AG04450 (cell line): ENCODE data around the gene SOX10. TPM values are rescaled to one million over a fixed set of nuclear protein-coding genes. Genes with fewer than 3 reads are reported as not detected.
"Not testable (repeated sequence)": the region's sequence is repeated elsewhere in the genome, so short reads cannot be mapped to it uniquely, and the experiment has no call there.

ENCODE experiments used
- CTCF ChIA-PET: fragments of 300-600, 350-600 bp; formaldehyde crosslinking; extraction: SDS; loops from one replicate; lab custom pipeline; 2022; ENCODE audit warnings: antibody characterized with exemption, inconsistent platforms; lab: Charles Lee
- POLR2A ChIA-PET: fragments of 350-600 bp; formaldehyde crosslinking; extraction: SDS; loops from one replicate; lab custom pipeline; 2021; ENCODE audit warnings: antibody characterized with exemption, inconsistent platforms; lab: Yijun Ruan, JAX
- DNase-seq: peaks from one replicate; pipeline ENCODE4 v3.0.0-alpha.2; 2011; ENCODE audit warnings: low read depth, low spot score
- H3K27ac ChIP-seq: one replicate; pipeline ENCODE4 v1.5.1; 2012; ENCODE audit warnings: low read depth, low read length, control low read depth
- H3K27me3 ChIP-seq: one replicate; pipeline ENCODE4 v1.6.0; 2012; ENCODE audit warnings: low read length; ENCODE audit not compliant: control insufficient read depth, insufficient read depth
- H3K4me3 ChIP-seq: 2 replicates; pipeline ENCODE4 v1.5.1; 2011; ENCODE audit warnings: mild to moderate bottlenecking, low read depth, low read length, control low read depth
- H3K9me3 ChIP-seq: 2 replicates; pipeline ENCODE4 v1.5.1; 2012; ENCODE audit warnings: low read length; ENCODE audit not compliant: control insufficient read depth, insufficient read depth
- polyA plus RNA-seq: library from polyadenylated mRNA; depleted of rRNA; stranded (reverse); fragments of >200 nt; gene quantifications from 2 replicates; pipeline ENCODE4 v1.2.3, GENCODE V29; 2011
- TF ChIP-seq, protein P1 (sequence below): IDR thresholded peaks from 2 replicates; pipeline ENCODE4 v1.5.1; 2011; ENCODE audit warnings: low read depth, low read length, control low read depth, inconsistent platforms

SOX10 gene
- polyA plus RNA-seq, 1 experiment, result not detected

DNA sequence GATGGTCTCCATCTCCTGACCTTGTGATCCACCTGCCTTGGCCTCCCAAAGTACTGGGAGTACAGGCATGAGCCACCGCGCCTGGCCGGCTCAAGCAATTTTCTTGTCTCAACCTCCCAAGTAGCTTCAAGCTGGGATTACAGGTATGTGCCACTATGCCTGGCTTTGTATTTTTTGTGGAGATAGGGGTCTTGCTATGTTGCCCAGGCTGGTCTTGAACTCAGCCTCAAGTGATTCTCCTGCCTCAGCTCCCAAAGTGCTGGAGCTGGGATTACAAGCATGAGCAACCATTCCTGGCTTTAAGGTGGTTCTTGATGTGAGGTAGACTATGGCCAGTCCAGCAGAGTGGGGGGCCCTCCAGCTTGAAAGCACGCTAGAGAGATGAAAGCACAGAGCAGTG, 23.3 kb downstream of the SOX10 start:
- TF ChIP-seq, protein P1, sequence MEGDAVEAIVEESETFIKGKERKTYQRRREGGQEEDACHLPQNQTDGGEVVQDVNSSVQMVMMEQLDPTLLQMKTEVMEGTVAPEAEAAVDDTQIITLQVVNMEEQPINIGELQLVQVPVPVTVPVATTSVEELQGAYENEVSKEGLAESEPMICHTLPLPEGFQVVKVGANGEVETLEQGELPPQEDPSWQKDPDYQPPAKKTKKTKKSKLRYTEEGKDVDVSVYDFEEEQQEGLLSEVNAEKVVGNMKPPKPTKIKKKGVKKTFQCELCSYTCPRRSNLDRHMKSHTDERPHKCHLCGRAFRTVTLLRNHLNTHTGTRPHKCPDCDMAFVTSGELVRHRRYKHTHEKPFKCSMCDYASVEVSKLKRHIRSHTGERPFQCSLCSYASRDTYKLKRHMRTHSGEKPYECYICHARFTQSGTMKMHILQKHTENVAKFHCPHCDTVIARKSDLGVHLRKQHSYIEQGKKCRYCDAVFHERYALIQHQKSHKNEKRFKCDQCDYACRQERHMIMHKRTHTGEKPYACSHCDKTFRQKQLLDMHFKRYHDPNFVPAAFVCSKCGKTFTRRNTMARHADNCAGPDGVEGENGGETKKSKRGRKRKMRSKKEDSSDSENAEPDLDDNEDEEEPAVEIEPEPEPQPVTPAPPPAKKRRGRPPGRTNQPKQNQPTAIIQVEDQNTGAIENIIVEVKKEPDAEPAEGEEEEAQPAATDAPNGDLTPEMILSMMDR, result no peak
- Histone ChIP-seq H3K27ac (no peak overlapping the region), H3K4me3 (no peak overlapping the region), H3K27me3 (no peaks in the 10 kb centered on the region), H3K9me3 (no peaks in the 10 kb centered on the region)
- ChIA-PET CTCF (interaction anchor here (1.1 kb wide), 1 partner anchor 74 kb away, joined by 3 read pairs; no protein-coding TSS in a partner anchor), POLR2A (no interaction called here)
- no peak for DNase-seq

DNA sequence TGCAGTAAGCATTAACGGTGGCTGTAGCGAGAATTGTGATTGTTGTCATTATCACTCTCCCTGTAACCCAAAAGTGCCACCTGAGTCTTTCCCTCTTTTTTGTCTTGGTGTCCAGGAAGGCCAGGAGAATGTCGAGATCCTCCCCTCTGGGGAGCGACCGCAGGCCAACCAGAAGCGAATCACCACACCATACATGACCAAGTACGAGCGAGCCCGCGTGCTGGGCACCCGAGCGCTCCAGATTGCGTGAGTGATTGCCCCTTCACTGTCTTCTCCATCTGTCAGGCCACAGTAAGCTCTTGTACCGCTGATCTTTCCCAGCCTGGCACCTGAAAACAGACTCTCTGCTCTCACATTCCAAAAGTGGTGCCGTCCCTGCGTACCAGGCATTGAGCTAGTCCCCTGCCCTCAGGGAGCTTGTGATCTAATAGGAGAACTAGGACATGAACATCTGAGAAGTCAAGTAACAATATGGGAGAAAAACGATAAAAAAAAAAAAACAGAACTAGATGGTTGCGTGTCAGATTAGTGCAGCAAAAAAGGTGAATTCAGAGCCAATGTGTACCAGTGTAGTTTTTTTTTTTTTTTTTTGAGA, 25.0 kb downstream of the SOX10 start:
- Histone ChIP-seq H3K27me3 (no peaks in the 10 kb centered on the region), H3K9me3 (no peaks in the 10 kb centered on the region), H3K4me3 (no peak overlapping the region), H3K27ac (no peak overlapping the region)
- ChIA-PET CTCF (interaction anchor here (0.6 to 1.9 kb wide), 3 partner anchors 29 to 316 kb away, joined by 4 to 6 read pairs (median 5); no protein-coding TSS in a partner anchor), POLR2A (interaction anchor here (0.5 to 0.7 kb wide), 2 partner anchors 15 to 74 kb away, joined by 3 to 5 read pairs; no protein-coding TSS in a partner anchor)
- no peak for DNase-seq
- TF ChIP-seq, protein P1, result no peak

DNA sequence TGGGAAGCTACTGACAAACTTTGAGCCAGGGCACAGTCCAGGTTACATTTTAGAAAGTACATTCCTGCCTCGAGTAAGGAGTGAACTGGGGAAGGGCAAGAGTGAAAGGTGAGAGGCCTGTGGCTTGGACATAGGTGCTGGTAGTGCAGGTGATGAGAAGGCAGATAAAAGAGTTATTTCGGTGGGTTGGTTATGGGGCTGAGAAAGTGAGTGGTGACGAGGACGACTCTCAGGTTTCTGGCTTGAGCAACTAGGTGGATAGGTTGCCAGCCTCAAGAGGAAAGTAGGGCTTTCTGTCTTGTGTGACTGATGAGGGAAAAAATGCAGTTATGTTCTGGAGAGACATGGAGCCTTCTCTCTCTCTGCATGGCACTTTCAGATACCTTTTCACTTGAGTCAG, 27.1 kb downstream of the SOX10 start:
- Histone ChIP-seq H3K27me3 (no peaks in the 10 kb centered on the region), H3K4me3 (no peak overlapping the region), H3K9me3 (no peaks in the 10 kb centered on the region; the same call in 1 of the 2 replicates), H3K27ac (no peak overlapping the region)
- ChIA-PET CTCF (interaction anchor here (0.5 to 1.3 kb wide), 2 partner anchors 8 to 219 kb away, joined by 3 to 4 read pairs; no protein-coding TSS in a partner anchor), POLR2A (no interaction called here)
- TF ChIP-seq, protein P1, result no peak
- DNase-seq, result no peak

DNA sequence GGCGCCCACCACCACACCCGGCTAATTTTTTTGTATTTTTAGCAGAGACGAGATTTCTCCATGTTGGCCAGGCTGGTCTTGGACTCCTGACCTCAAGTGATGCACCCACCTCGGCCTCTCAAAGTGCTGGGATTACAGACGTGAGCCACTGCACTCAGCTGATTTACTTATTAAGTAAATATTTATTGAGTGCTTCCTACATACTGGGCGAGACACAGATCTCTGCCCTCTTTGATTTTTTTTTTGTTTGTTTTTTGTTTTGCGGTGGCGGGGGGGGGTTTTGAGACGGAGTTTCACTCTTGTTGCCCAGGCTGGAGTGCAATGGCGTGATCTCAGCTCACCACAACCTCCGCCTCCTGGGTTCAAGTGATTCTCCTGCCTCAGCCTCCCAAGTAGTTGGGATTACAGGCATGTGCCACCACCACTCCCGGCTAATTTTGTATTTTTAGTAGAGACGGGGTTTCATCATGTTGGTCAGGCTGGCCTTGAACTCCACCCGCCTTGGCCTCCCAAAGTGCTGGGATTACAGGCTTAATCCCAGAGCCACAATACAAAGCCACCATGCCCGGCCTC, 28.4 kb downstream of the SOX10 start:
- not testable (repeated sequence) for H3K9me3 ChIP-seq, H3K27ac ChIP-seq, H3K27me3 ChIP-seq, H3K4me3 ChIP-seq, DNase-seq
- ChIA-PET CTCF (interaction anchor here (0.5 kb wide), 1 partner anchor 93 kb away, joined by 4 read pairs; no protein-coding TSS in a partner anchor), POLR2A (interaction anchor here (0.7 kb wide), 1 partner anchor 173 kb away, joined by 3 read pairs; no protein-coding TSS in a partner anchor)

DNA sequence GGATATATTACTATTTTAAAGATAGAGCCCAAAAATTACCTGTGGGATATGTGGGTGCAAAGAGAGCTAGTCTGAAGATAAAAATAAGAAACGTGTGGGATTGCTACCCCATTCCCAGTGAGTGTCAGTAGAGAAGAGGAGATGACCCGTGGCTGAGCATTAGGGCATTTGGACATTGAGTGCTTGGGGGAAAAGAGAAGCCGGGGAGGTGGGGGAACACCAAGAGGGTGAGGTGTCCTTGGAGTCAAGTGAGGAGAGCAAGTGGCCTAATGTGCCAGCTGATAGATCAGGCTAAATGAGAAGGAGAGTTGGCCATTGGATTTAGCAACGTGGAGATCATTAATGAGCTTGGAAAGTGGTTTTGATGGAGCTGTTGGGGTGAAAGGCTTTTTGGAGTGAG, 29.7 kb downstream of the SOX10 start:
- H3K4me3 ChIP-seq, result peak overlapping the region; percentile 100
- POLR2A ChIA-PET, result interaction anchor here (0.6 to 2.1 kb wide), 3 partner anchors 49 to 644 kb away, joined by 3 to 5 read pairs (median 3); partner anchors contain the start of gene MICALL1
- H3K9me3 ChIP-seq, result no peaks in the 10 kb centered on the region; the same call in 1 of the 2 replicates
- no peak for DNase-seq
- H3K27me3 ChIP-seq, result no peaks in the 10 kb centered on the region
- no peak overlapping the region for H3K27ac ChIP-seq
- CTCF ChIA-PET, result interaction anchor here (0.7 to 2.4 kb wide), 3 partner anchors 10 to 70 kb away, joined by 4 to 24 read pairs (median 6); no protein-coding TSS in a partner anchor
- TF ChIP-seq, protein P1, result no peak
